IMR-90 (cell line): ENCODE results near the gene CYB561D2. TPM values are rescaled to one million over a fixed set of nuclear protein-coding genes. Genes with fewer than 3 reads are reported as not detected.

Source experiments
- ATAC-seq: fragments of 200-7000 bp; cut with Tn5 transposase; 2 replicates; pipeline ENCODE4 v1.9.1; 2020; ENCODE audit warnings: low read depth, mild to moderate bottlenecking, moderate library complexity
- BruUV-seq: library from RNA; stranded (reverse); fragments of 400-500 nt; replicated peaks from 2 replicates; lab custom pipeline; 2021; lab: Mats Ljungman, UMichigan
- CTCF ChIA-PET: fragments of 300-600 bp; formaldehyde crosslinking; extraction: SDS; loops from one replicate; lab custom pipeline; 2021; ENCODE audit warnings: antibody characterized with exemption; lab: Yijun Ruan, JAX
- POLR2A ChIA-PET: fragments of 300-600 bp; sonication (Branson Sonifier 250); formaldehyde crosslinking; loops from one replicate; lab custom pipeline; 2022; ENCODE audit warnings: antibody characterized with exemption; ENCODE audit not compliant: unreplicated experiment; lab: Charles Lee
- DNase-seq: peaks from one replicate; pipeline ENCODE4 v3.0.0; 2013
- H2AFZ ChIP-seq: replicated peaks from 2 replicates; pipeline ENCODE3; 2013; ENCODE audit warnings: low read length, mild to moderate bottlenecking; ENCODE audit not compliant: poor library complexity
- H2AK5ac ChIP-seq: 2 replicates; pipeline ENCODE4 v1.6.1; 2013; ENCODE audit warnings: low read depth, low read length, inconsistent platforms
- H2AK9ac ChIP-seq: replicated peaks from 2 replicates; pipeline ENCODE3; 2013; ENCODE audit warnings: mild to moderate bottlenecking, low read depth, low read length, moderate library complexity; ENCODE audit not compliant: poor library complexity
- H2BK120ac ChIP-seq: 2 replicates; pipeline ENCODE4 v1.6.1; 2013; ENCODE audit warnings: low read depth, low read length, inconsistent platforms
- H2BK15ac ChIP-seq: 3 replicates; pipeline ENCODE4 v1.6.1; 2013; ENCODE audit warnings: low read depth, low read length, inconsistent platforms
- H2BK20ac ChIP-seq: 2 replicates; pipeline ENCODE4 v1.6.1; 2013; ENCODE audit warnings: low read depth, mild to moderate bottlenecking, inconsistent platforms, low read length, moderate library complexity
- H2BK5ac ChIP-seq: 2 replicates; pipeline ENCODE4 v1.6.1; 2013; ENCODE audit warnings: mild to moderate bottlenecking, low read depth, low read length, inconsistent platforms; ENCODE audit not compliant: poor library complexity, severe bottlenecking
- H3K14ac ChIP-seq: replicated peaks from 2 replicates; pipeline ENCODE4 v1.6.1; 2013; ENCODE audit warnings: low read depth, low read length, inconsistent platforms
- H3K18ac ChIP-seq: 2 replicates; pipeline ENCODE4 v1.6.1; 2013; ENCODE audit warnings: low read depth, low read length, control low read depth
- H3K23ac ChIP-seq: 2 replicates; pipeline ENCODE4 v1.6.1; 2013; ENCODE audit warnings: low read depth, low read length, inconsistent platforms
- H3K27ac ChIP-seq: 2 replicates; pipeline ENCODE4 v1.5.1; 2013; ENCODE audit warnings: mild to moderate bottlenecking, control low read depth, low read length; ENCODE audit not compliant: insufficient read depth
- H3K27me3 ChIP-seq: 2 replicates; pipeline ENCODE4 v1.6.1; 2013; ENCODE audit warnings: low read length; ENCODE audit not compliant: control insufficient read depth, insufficient read depth
- H3K36me3 ChIP-seq: 2 replicates; pipeline ENCODE4 v1.6.1; 2013; ENCODE audit warnings: low read length, mixed read lengths; ENCODE audit not compliant: control insufficient read depth, insufficient read depth
- H3K4ac ChIP-seq: 2 replicates; pipeline ENCODE4 v1.6.1; 2013; ENCODE audit warnings: low read depth, low read length, inconsistent platforms
- H3K4me1 ChIP-seq: 2 replicates; pipeline ENCODE4 v1.6.1; 2013; ENCODE audit warnings: low read length, mixed read lengths; ENCODE audit not compliant: control insufficient read depth, insufficient read depth
- H3K4me2 ChIP-seq: 2 replicates; pipeline ENCODE4 v1.6.1; 2013; ENCODE audit warnings: low read depth, mild to moderate bottlenecking, control low read depth, low read length, moderate library complexity
- H3K4me3 ChIP-seq: 2 replicates; pipeline ENCODE4 v1.5.1; 2013; ENCODE audit warnings: low read depth, mild to moderate bottlenecking, control low read depth, low read length, moderate library complexity; ENCODE audit not compliant: insufficient read depth
- H3K56ac ChIP-seq: 2 replicates; pipeline ENCODE4 v1.6.1; 2013; ENCODE audit warnings: low read length, inconsistent platforms; ENCODE audit not compliant: insufficient read depth; ENCODE audit errors: extremely low read depth
- H3K79me1 ChIP-seq, 2 experiments: 2 replicates each; pipeline ENCODE4 v1.6.1; 2013; ENCODE audit warnings: low read length in 2 of 2, inconsistent platforms in 1 of 2, low read depth in 1 of 2
- H3K9ac ChIP-seq: 2 replicates; pipeline ENCODE4 v1.6.1; 2013; ENCODE audit warnings: low read depth, low read length, control low read depth
- H3K9me1 ChIP-seq: 2 replicates; pipeline ENCODE4 v1.6.1; 2013; ENCODE audit warnings: low read length, inconsistent platforms; ENCODE audit not compliant: insufficient read depth
- H3K9me3 ChIP-seq: 2 replicates; pipeline ENCODE4 v1.6.1; 2013; ENCODE audit warnings: low read length; ENCODE audit not compliant: control insufficient read depth, insufficient read depth
- H4K20me1 ChIP-seq: 2 replicates; pipeline ENCODE4 v1.6.1; 2013; ENCODE audit warnings: low read length, inconsistent platforms; ENCODE audit not compliant: insufficient read depth
- H4K5ac ChIP-seq: 2 replicates; pipeline ENCODE4 v1.6.1; 2013; ENCODE audit warnings: mild to moderate bottlenecking, low read depth, low read length, control low read depth
- H4K8ac ChIP-seq, 2 experiments: 2 replicates each; pipeline ENCODE4 v1.6.1; 2013; ENCODE audit warnings: low read depth in 2 of 2, low read length in 2 of 2, control low read depth in 1 of 2, inconsistent platforms in 1 of 2
- H4K91ac ChIP-seq: 2 replicates; pipeline ENCODE4 v1.6.1; 2013; ENCODE audit warnings: low read depth, low read length, inconsistent platforms; ENCODE audit not compliant: insufficient read depth
- BHLHE40 ChIP-seq: fragments of 150-350 bp; IDR thresholded peaks from 2 replicates; pipeline ENCODE4 v1.6.1; 2016; ENCODE audit warnings: mild to moderate bottlenecking, low read depth, low read length
- CEBPB ChIP-seq: IDR thresholded peaks from 2 replicates; pipeline ENCODE4 v1.6.1; 2012; ENCODE audit warnings: low read depth, low read length, improper control_type of control experiment
- CHD1 ChIP-seq: IDR thresholded peaks from 2 replicates; pipeline ENCODE4 v1.6.1; 2012; ENCODE audit warnings: low read depth, low read length, improper control_type of control experiment
- FOS ChIP-seq: fragments of 150-350 bp; IDR thresholded peaks from 2 replicates; pipeline ENCODE4 v1.6.1; 2016; ENCODE audit warnings: low read depth, low read length
- MAFK ChIP-seq: IDR thresholded peaks from 2 replicates; pipeline ENCODE4 v1.6.1; 2012; ENCODE audit warnings: low read depth, low read length, improper control_type of control experiment
- MAZ ChIP-seq: IDR thresholded peaks from 2 replicates; pipeline ENCODE4 v1.6.1; 2012; ENCODE audit warnings: low read depth, mild to moderate bottlenecking, low read length, improper control_type of control experiment, moderate library complexity, borderline replicate concordance
- MXI1 ChIP-seq: IDR thresholded peaks from 2 replicates; pipeline ENCODE4 v1.6.1; 2012; ENCODE audit warnings: low read depth, mild to moderate bottlenecking, low read length, moderate library complexity, borderline replicate concordance
- NFE2L2 ChIP-seq: fragments of 150-350 bp; IDR thresholded peaks from 2 replicates; pipeline ENCODE4 v1.6.1; 2016; ENCODE audit warnings: low read depth, mild to moderate bottlenecking, low read length
- POLR2A ChIP-seq: IDR thresholded peaks from 2 replicates; pipeline ENCODE4 v1.6.1; 2012; ENCODE audit warnings: mild to moderate bottlenecking, low read depth, low read length
- RAD21 ChIP-seq: IDR thresholded peaks from 2 replicates; pipeline ENCODE4 v1.6.1; 2012; ENCODE audit warnings: low read length, improper control_type of control experiment
- RCOR1 ChIP-seq: IDR thresholded peaks from 2 replicates; pipeline ENCODE4 v1.6.1; 2012; ENCODE audit warnings: mild to moderate bottlenecking, low read length, improper control_type of control experiment; ENCODE audit not compliant: insufficient replicate concordance
- RFX5 ChIP-seq: IDR thresholded peaks from 2 replicates; pipeline ENCODE4 v1.8.0; 2012; ENCODE audit warnings: low read depth, mild to moderate bottlenecking, low read length, moderate library complexity
- SMC3 ChIP-seq: fragments of 150-350 bp; IDR thresholded peaks from 2 replicates; pipeline ENCODE4 v1.6.1; 2016; ENCODE audit warnings: low read depth, mild to moderate bottlenecking, antibody characterized with exemption, low read length, moderate library complexity
- WGBS, 2 experiments: methylation state at CpG; one replicate each; pipeline versions ENCODE4 v1.1.5 to v1.1.7; 2013; ENCODE audit warnings: missing lambda C conversion rate in 2 of 2; ENCODE audit not compliant: insufficient read length in 1 of 2; ENCODE audit errors: extremely low coverage in 2 of 2; 5-methylcytosine and 5-hydroxymethylcytosine counted together
- dilution Hi-C: fragments of 300-500 bp; cut with HindIII; formaldehyde crosslinking; loops from one replicate; pipeline ENCODE4 v1.14.3; 2018; ENCODE audit warnings: low sequenced_read_pairs; ENCODE audit not compliant: unreplicated experiment
- in situ Hi-C: fragments of 300-500 bp; cut with MboI; formaldehyde crosslinking; loops from 3 replicates; pipeline ENCODE4 v1.14.3; 2019; ENCODE audit warnings: low sequenced_read_pairs, inconsistent platforms, mixed read lengths
- intact Hi-C: fragments of 100-400 bp; cut with micrococcal nuclease; formaldehyde crosslinking; loops from 2 replicates; pipeline ENCODE4 v1.10.0; 2022
- polyA plus RNA-seq, 3 experiments: library from polyadenylated mRNA; depleted of rRNA; stranded (reverse); fragments of >200 nt; gene quantifications; 2 replicates each; pipeline ENCODE4 v1.2.3, GENCODE V29; 2012; ENCODE audit warnings: low replicate concordance in 1 of 3
- total RNA-seq: library from RNA; depleted of rRNA; stranded (reverse); fragments of >200 nt; gene quantifications from 2 replicates; pipeline ENCODE4 v1.2.3, GENCODE V29; 2012
- TF ChIP-seq, protein P1 (sequence below): conservative IDR thresholded peaks from 2 replicates; pipeline ENCODE4 v1.5.1; 2012; ENCODE audit warnings: mild to moderate bottlenecking, low read depth, low read length, improper control_type of control experiment
- TF ChIP-seq, protein P2 (sequence below): fragments of 150-350 bp; IDR thresholded peaks from 2 replicates; pipeline ENCODE4 v1.6.1; 2016; ENCODE audit warnings: low read depth, mild to moderate bottlenecking, low read length, moderate library complexity, borderline replicate concordance

Gene CYB561D2
- total and polyA plus RNA-seq, 2 of the 4 experiments (the other 2 are of a cell fraction): 29.2 to 31.7 TPM

DNA sequence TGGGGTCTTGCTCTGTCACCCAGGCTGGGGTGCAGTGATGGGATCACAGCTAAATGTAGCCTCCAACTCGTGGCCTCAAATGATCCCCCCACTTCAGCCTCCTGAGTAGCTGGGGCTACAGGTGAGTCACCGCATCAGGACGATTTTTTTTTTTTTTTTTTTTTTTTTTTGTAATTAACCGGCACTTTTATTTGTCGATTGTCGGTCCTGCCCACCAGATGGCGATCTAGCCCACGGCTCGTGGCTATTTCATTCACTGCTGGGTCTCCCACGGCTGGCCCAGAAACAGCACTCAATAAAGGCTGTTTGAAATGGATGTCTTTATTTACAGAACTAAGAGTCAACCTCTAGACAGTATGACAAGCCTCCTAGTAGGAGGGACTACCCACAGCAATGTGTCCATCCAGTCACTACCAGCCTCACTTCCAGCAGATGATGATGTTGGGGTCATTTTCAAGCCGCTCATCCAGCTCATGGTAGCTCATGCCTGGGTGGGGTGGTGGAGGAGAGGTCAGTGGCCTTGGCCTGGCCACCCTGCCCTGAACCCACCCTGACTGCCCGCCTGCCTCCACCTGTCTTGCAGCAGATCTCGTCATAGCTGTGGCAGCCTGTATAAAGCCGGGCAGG is 3.4 kb upstream of the CYB561D2 start:
- Histone ChIP-seq H3K79me1 (peaks cover 23 to 30% of the 10 kb centered on the region in 2 experiments), H4K8ac (peak overlapping the region in 1 of 2 experiments; percentile 34; a peak in 1 of 4 replicates), H2AK5ac (no peak overlapping the region), H3K9ac (no peak overlapping the region), H3K9me1 (peaks cover 4% of the 10 kb centered on the region; the same call in 1 of the 2 replicates), H3K4me3 (no peak overlapping the region), H3K23ac (no peak overlapping the region), H3K56ac (no peak overlapping the region), H3K27ac (no peak overlapping the region), H3K4ac (peak overlapping the region; percentile 39; the same call in 1 of the 2 replicates), H3K36me3 (peaks cover 9% of the 10 kb centered on the region; the same call in 1 of the 2 replicates), H3K9me3 (no peaks in the 10 kb centered on the region), H2BK20ac (no peak overlapping the region), H4K5ac (no peak overlapping the region), H3K4me2 (no peak overlapping the region), H3K27me3 (no peaks in the 10 kb centered on the region), H2BK15ac (no peak overlapping the region), H2BK120ac (no peak overlapping the region), H3K14ac (no peak overlapping the region), H2BK5ac (no peak overlapping the region), H3K4me1 (peaks cover 11% of the 10 kb centered on the region), H2AFZ (peak overlapping the region; percentile 47), H3K18ac (no peak overlapping the region), H4K20me1 (peaks cover 2% of the 10 kb centered on the region), H4K91ac (no peak overlapping the region), H2AK9ac (peak overlapping the region; percentile 87)
- ChIA-PET CTCF (interaction anchor here (0.6 to 0.7 kb wide), 2 partner anchors 195 to 213 kb away, joined by 3 read pairs; no protein-coding TSS in a partner anchor), POLR2A (interaction anchor here (0.6 kb wide), 1 partner anchor 26 kb away, joined by 10 read pairs; no protein-coding TSS in a partner anchor)
- intact Hi-C loops (loop anchor here (1.0 to 5.0 kb wide), 3 partner anchors 195 to 1040 kb away; partner anchors contain the start of gene MANF), in situ Hi-C loops (loop anchor here (5.0 to 25.0 kb wide), 4 partner anchors 200 to 1815 kb away; partner anchors contain the start of genes ABHD14B, GPR62, MANF and PCBP4), dilution Hi-C loops (no loop called here)
- ATAC-seq: 0 out of 2 replicates have a peak, but pooled peaks have one; percentile 8
- DNase-seq: peak; percentile 71
- BruUV-seq: no TSS peak
- WGBS, 2 experiments: 55% methylated on average over 5 of the region's 14 CpGs; no CpG with 5 or more reads in 1 of the 2 experiments
- TF ChIP-seq MAFK: no peak
- TF ChIP-seq, protein P1, sequence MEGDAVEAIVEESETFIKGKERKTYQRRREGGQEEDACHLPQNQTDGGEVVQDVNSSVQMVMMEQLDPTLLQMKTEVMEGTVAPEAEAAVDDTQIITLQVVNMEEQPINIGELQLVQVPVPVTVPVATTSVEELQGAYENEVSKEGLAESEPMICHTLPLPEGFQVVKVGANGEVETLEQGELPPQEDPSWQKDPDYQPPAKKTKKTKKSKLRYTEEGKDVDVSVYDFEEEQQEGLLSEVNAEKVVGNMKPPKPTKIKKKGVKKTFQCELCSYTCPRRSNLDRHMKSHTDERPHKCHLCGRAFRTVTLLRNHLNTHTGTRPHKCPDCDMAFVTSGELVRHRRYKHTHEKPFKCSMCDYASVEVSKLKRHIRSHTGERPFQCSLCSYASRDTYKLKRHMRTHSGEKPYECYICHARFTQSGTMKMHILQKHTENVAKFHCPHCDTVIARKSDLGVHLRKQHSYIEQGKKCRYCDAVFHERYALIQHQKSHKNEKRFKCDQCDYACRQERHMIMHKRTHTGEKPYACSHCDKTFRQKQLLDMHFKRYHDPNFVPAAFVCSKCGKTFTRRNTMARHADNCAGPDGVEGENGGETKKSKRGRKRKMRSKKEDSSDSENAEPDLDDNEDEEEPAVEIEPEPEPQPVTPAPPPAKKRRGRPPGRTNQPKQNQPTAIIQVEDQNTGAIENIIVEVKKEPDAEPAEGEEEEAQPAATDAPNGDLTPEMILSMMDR: peak; percentile 79
- no peak for TF ChIP-seq RCOR1
- TF ChIP-seq BHLHE40: no peak
- peak; percentile 85 for TF ChIP-seq RAD21
- TF ChIP-seq SMC3: peak; percentile 75
- TF ChIP-seq RFX5: no peak
- no peak for TF ChIP-seq CHD1
- TF ChIP-seq MXI1: 0 out of 2 replicates have a peak, but pooled peaks have one; percentile 10
- TF ChIP-seq CEBPB: no peak
- TF ChIP-seq MAZ: no peak
- 0 out of 2 replicates have a peak, but pooled peaks have one; percentile 43 for TF ChIP-seq POLR2A
- peak; percentile 57 for TF ChIP-seq FOS
- no peak for TF ChIP-seq NFE2L2
- TF ChIP-seq, protein P2, sequence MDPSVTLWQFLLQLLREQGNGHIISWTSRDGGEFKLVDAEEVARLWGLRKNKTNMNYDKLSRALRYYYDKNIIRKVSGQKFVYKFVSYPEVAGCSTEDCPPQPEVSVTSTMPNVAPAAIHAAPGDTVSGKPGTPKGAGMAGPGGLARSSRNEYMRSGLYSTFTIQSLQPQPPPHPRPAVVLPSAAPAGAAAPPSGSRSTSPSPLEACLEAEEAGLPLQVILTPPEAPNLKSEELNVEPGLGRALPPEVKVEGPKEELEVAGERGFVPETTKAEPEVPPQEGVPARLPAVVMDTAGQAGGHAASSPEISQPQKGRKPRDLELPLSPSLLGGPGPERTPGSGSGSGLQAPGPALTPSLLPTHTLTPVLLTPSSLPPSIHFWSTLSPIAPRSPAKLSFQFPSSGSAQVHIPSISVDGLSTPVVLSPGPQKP: no peak
